Mesothelial cell of epicardium (in vitro differentiated cells): ENCODE measurements around the gene BBS12. TPM values are rescaled to one million over a fixed set of nuclear protein-coding genes. Genes with fewer than 3 reads are reported as not detected.

Experiments used
- DNase-seq, 2 experiments: peaks; one replicate each; pipeline ENCODE4 v3.0.0; 2021; ENCODE audit warnings: low spot score in 2 of 2; ENCODE audit not compliant: unreplicated experiment in 2 of 2
- H3K27ac Mint-ChIP-seq: 2 replicates; pipeline ENCODE4 v1.8.0; 2021; ENCODE audit warnings: mixed read lengths
- H3K27me3 Mint-ChIP-seq: 2 replicates; pipeline ENCODE4 v1.8.0; 2021; ENCODE audit warnings: low read depth, mixed read lengths
- H3K36me3 Mint-ChIP-seq: 2 replicates; pipeline ENCODE4 v1.8.0; 2021; ENCODE audit warnings: mixed read lengths
- H3K4me1 Mint-ChIP-seq: 2 replicates; pipeline ENCODE4 v1.8.0; 2021; ENCODE audit warnings: mixed read lengths
- H3K4me3 Mint-ChIP-seq: 2 replicates; pipeline ENCODE4 v1.8.0; 2021; ENCODE audit warnings: mild to moderate bottlenecking, moderate library complexity, mixed read lengths
- H3K9me3 Mint-ChIP-seq: 2 replicates; pipeline ENCODE4 v1.8.0; 2021; ENCODE audit warnings: mixed read lengths
- total RNA-seq: library from RNA; stranded (reverse); gene quantifications from 3 replicates; pipeline ENCODE4 v1.2.1, GENCODE V29; 2021
- TF ChIP-seq, protein P1 (sequence below): fragments of 200-600 bp; sonication (generic); IDR thresholded peaks from one replicate; pipeline ENCODE4 v1.5.0; 2021; ENCODE audit warnings: antibody characterized with exemption; ENCODE audit not compliant: unreplicated experiment

BBS12 gene
- total RNA-seq, 1 donor from 2014 or later: 2.9 TPM

- Mint-ChIP-seq H3K9me3 (peaks cover 19% of the 10 kb centered on the region), H3K36me3 (peaks cover 19% of the 10 kb centered on the region), H3K27ac (no peak overlapping the region), H3K4me3 (no peak overlapping the region), H3K4me1 (no peaks in the 10 kb centered on the region), H3K27me3 (no peaks in the 10 kb centered on the region)
- TF ChIP-seq, protein P1, sequence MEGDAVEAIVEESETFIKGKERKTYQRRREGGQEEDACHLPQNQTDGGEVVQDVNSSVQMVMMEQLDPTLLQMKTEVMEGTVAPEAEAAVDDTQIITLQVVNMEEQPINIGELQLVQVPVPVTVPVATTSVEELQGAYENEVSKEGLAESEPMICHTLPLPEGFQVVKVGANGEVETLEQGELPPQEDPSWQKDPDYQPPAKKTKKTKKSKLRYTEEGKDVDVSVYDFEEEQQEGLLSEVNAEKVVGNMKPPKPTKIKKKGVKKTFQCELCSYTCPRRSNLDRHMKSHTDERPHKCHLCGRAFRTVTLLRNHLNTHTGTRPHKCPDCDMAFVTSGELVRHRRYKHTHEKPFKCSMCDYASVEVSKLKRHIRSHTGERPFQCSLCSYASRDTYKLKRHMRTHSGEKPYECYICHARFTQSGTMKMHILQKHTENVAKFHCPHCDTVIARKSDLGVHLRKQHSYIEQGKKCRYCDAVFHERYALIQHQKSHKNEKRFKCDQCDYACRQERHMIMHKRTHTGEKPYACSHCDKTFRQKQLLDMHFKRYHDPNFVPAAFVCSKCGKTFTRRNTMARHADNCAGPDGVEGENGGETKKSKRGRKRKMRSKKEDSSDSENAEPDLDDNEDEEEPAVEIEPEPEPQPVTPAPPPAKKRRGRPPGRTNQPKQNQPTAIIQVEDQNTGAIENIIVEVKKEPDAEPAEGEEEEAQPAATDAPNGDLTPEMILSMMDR: no peak
- DNase-seq: no peak
Observed at GRCh38 chr4:122746485-122746965, 14.0 kb downstream of the BBS12 start.

DNA sequence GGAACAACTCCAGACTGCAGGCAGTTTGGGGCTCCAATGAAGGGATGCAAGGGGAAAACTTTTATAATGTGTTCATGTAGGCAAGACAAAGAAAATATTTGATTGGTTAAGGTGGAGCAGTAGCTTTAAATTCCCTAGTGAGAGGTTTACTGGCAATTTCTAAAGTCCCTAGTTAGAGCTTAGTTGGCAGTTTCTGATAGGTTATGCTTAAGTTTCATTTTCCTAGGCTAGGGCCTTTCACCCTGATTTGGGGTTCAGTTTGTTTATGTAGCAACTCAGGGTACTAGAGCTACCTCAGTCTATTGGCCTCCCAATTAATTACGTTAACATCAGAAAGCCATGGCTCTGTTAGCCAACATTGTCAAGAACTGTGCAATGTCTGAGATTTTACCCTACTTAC lies 14.6 kb downstream of the BBS12 start:
- no peaks in the 10 kb centered on the region for H3K27me3 Mint-ChIP-seq
- H3K36me3 Mint-ChIP-seq: peaks cover 18% of the 10 kb centered on the region
- H3K27ac Mint-ChIP-seq: no peak overlapping the region
- no peak for DNase-seq
- H3K9me3 Mint-ChIP-seq: peaks cover 23% of the 10 kb centered on the region
- H3K4me3 Mint-ChIP-seq: no peak overlapping the region
- TF ChIP-seq, protein P1: no peak
- H3K4me1 Mint-ChIP-seq: no peaks in the 10 kb centered on the region

DNA sequence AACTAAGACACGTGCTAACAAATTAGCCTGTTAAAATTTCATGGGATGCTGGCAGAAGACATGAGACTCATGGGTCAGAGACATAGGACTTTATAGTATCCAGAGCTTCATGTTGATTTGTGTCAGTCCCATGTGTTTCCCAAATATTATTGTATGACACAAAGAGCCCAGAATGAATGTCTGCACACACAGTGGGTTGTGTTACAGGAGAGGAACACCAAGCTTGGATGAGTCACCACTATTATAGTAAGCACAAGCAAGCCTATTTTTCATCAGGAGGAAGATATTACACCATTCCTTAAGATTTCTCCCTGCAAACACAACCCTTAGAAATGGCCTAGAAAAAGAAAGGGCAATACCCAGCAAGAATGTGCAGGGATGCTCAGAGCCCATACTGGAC lies 15.4 kb downstream of the BBS12 start:
- H3K36me3 Mint-ChIP-seq: peaks cover 11% of the 10 kb centered on the region
- no peak for DNase-seq
- TF ChIP-seq, protein P1: no peak

DNA sequence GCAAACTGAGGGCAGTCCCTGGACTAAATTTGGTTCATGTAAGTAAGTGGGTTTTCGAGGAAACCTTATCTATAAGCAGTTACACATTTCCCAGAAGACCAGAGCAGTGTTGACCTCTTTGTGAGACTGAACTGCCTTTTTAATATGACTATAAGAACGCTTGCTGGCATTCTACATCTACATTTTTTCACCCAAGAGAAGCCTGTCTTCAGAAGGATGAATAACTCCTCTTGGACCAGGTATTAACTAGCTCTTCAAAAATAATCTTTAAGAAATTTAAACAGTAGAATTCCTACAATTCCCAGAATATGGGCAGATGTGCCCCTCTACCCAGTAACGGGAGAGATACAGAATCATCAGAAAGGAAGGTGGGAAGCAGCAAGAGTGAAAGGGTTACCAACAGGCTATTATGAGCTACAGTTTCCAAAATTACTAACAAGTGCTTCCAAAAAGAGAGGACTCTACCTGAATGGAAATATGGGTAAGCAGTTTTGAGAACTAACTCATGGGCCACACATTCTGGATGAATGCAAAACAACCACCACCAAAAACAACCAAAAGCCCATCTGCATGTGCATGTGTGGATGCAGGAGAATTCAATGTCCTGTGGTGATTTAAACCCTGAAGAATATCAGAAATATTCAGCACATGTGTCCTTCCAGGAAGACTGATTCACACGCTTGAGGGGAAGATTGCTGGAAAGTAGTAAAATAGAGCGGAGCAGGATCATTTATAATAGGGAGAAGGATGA lies 17.4 kb downstream of the BBS12 start:
- TF ChIP-seq, protein P1: no peak
- peaks cover 23% of the 10 kb centered on the region for H3K9me3 Mint-ChIP-seq
- H3K4me1 Mint-ChIP-seq: no peaks in the 10 kb centered on the region
- no peaks in the 10 kb centered on the region for H3K27me3 Mint-ChIP-seq
- H3K36me3 Mint-ChIP-seq: peaks cover 2% of the 10 kb centered on the region
- H3K27ac Mint-ChIP-seq: no peak overlapping the region
- no peak overlapping the region for H3K4me3 Mint-ChIP-seq
- DNase-seq: no peak

More for the DNA sequence above, 15.4 kb downstream of the BBS12 start:
- Mint-ChIP-seq H3K4me3 (no peak overlapping the region), H3K4me1 (no peaks in the 10 kb centered on the region), H3K27ac (no peak overlapping the region), H3K9me3 (peaks cover 23% of the 10 kb centered on the region), H3K27me3 (no peaks in the 10 kb centered on the region)

DNA sequence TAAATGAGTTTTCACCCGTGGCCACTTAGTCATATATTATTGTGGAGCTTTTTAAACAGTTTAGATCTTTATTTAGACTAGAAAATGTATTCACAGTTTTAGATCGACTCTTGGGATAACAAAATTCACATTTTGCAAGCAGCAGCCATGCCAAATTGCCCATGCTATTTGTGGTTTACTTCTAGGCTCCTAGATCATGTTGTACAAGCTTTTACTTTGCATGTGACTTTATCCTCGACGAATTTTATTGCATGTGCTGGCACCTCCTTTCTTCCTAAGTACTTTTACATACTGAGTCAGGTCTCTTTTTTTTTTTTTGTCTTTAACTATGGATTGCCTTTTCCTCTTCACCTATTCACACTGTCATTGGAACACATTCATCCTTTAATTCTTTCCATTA lies 23.2 kb downstream of the BBS12 start:
- Mint-ChIP-seq H3K27ac (no peak overlapping the region), H3K9me3 (peaks cover 12% of the 10 kb centered on the region), H3K4me3 (no peak overlapping the region), H3K27me3 (no peaks in the 10 kb centered on the region), H3K4me1 (peaks cover 3% of the 10 kb centered on the region), H3K36me3 (no peaks in the 10 kb centered on the region)
- TF ChIP-seq, protein P1: no peak
- no peak for DNase-seq
